Tibial nerve (tissue), 4 donors: ENCODE results near the gene USP36. TPM values are rescaled to one million over a fixed set of nuclear protein-coding genes. Genes with fewer than 3 reads are reported as not detected.
A peak's percentile ranks its signal among the peaks of the same experiment; 100 is the strongest.

Experiments
- DNase-seq, 2 donors: peaks; one replicate each; pipeline ENCODE4 v3.0.0-alpha.2; 2019; ENCODE audit warnings: low spot score in 2 of 2
- H3K27ac ChIP-seq, 4 donors: fragments of 200-600 bp; sonication (generic) in 3 of 4; one replicate each; pipeline ENCODE4 v1.5.1; 2017 to 2019; ENCODE audit warnings: mild to moderate bottlenecking in 1 of 4
- H3K27me3 ChIP-seq, 2 donors: fragments of 200-600 bp; sonication (generic) in 1 of 2; one replicate each; pipeline versions ENCODE4 v1.5.1 to v1.6.0; 2017 to 2019
- H3K36me3 ChIP-seq, 3 donors: fragments of 200-600 bp; sonication (generic); one replicate each; pipeline ENCODE4 v1.5.1; 2018 to 2019
- H3K4me1 ChIP-seq, 4 donors: fragments of 200-600 bp; sonication (generic) in 3 of 4; one replicate each; pipeline ENCODE4 v1.5.1; 2017 to 2019
- H3K4me3 ChIP-seq, 4 donors: fragments of 200-600 bp; sonication (generic) in 3 of 4; one replicate each; pipeline ENCODE4 v1.5.1; 2017 to 2019; ENCODE audit warnings: mild to moderate bottlenecking in 1 of 4, moderate library complexity in 1 of 4
- H3K9me3 ChIP-seq, 4 donors: fragments of 200-600 bp; sonication (generic) in 3 of 4; one replicate each; pipeline ENCODE4 v1.5.1; 2017 to 2019
- EP300 ChIP-seq, 2 donors: sonication (generic); formaldehyde crosslinking; IDR thresholded peaks; one replicate each; pipeline ENCODE4 v1.6.1; 2017; ENCODE audit warnings: antibody characterized with exemption in 2 of 2, mild to moderate bottlenecking in 1 of 2
- POLR2A ChIP-seq, 2 donors: fragments of 450-650 bp; IDR thresholded peaks; one replicate each; pipeline ENCODE4 v1.6.1; 2017; ENCODE audit warnings: antibody characterized with exemption in 2 of 2, mild to moderate bottlenecking in 2 of 2, moderate library complexity in 2 of 2
- WGBS, 2 donors: methylation state at CpG; one replicate each; pipeline ENCODE4 v1.1.5; 2018; 5-methylcytosine and 5-hydroxymethylcytosine counted together
- total RNA-seq, 4 donors: library from RNA; depleted of rRNA; stranded (reverse); fragments of >200 nt; gene quantifications; one replicate each; pipeline ENCODE4 v1.1.0, GENCODE V29; 2016
- TF ChIP-seq, protein P1 (sequence below), 5 experiments: fragments of 200-600 bp in 3 of 5; fragments of 450-650 bp in 2 of 5; sonication (generic) in 3 of 5; IDR thresholded peaks; one replicate each; pipeline ENCODE4 v1.5.1; 2016 to 2019; ENCODE audit warnings: antibody characterized with exemption in 5 of 5, mild to moderate bottlenecking in 3 of 5, moderate library complexity in 2 of 5

The USP36 gene
- total RNA-seq, 4 donors from 2014 or later, result 50.9 to 64.9 (median 59.9) TPM

DNA sequence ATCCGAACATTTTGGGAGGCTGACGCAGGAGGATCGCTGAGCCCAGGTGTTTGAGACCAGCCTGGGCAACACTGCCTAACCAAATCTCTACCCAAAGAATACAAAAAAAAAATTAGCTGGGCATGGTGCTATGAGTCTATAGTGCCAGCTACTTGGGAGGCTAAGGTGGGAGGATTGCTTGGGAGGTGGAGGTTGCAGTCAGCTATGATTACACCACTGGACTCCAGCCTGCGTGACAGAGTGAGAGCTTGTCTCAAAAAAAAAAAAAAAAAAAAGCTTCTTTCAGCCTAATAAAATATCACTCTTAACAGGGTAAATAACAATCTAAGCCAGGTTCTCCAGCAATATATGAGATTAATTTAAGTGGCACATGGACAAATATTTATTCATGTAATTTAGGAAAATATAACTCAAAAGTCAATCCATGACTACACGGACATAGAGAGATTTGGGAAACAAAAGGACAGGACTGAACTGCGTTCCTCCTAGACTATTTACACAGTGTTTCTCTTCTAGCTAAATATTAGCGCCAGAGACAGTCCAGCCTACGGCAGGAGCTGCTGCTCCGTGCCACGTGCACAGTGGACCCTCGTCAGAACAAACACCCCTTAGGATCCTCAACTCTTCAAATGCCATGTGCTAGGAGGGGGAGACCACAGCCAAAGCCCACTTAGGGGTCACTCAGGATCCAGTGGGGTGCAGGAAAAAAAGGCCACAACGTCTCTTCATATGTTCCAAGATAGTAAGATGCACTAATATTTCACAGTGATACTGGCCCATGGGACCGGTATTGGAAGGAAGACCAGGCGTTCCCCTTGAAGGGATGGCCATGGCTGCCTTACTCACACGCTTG is 8.7 kb downstream of the USP36 start:
- TF ChIP-seq POLR2A (IDR thresholded peaks at IDR 0.05), result no peak
- TF ChIP-seq EP300 (IDR thresholded peaks at IDR 0.05), result no peak
- TF ChIP-seq, protein P1, sequence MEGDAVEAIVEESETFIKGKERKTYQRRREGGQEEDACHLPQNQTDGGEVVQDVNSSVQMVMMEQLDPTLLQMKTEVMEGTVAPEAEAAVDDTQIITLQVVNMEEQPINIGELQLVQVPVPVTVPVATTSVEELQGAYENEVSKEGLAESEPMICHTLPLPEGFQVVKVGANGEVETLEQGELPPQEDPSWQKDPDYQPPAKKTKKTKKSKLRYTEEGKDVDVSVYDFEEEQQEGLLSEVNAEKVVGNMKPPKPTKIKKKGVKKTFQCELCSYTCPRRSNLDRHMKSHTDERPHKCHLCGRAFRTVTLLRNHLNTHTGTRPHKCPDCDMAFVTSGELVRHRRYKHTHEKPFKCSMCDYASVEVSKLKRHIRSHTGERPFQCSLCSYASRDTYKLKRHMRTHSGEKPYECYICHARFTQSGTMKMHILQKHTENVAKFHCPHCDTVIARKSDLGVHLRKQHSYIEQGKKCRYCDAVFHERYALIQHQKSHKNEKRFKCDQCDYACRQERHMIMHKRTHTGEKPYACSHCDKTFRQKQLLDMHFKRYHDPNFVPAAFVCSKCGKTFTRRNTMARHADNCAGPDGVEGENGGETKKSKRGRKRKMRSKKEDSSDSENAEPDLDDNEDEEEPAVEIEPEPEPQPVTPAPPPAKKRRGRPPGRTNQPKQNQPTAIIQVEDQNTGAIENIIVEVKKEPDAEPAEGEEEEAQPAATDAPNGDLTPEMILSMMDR (IDR thresholded peaks at IDR 0.05), result no peak
- no peak for DNase-seq
- WGBS, 2 donors, result 81 to 83% methylated on average over 15 of the region's 15 CpGs
- H3K36me3 ChIP-seq, result peaks cover 5 to 100% (median 32%) of the 10 kb centered on the region in 3 donors
- H3K27me3 ChIP-seq, result no peaks in the 10 kb centered on the region
- H3K4me1 ChIP-seq, result peaks cover 0 to 3% (median 0%) of the 10 kb centered on the region in 4 donors
- H3K4me3 ChIP-seq, result no peak overlapping the region
- no peaks in the 10 kb centered on the region for H3K9me3 ChIP-seq
- H3K27ac ChIP-seq, result no peak overlapping the region

DNA sequence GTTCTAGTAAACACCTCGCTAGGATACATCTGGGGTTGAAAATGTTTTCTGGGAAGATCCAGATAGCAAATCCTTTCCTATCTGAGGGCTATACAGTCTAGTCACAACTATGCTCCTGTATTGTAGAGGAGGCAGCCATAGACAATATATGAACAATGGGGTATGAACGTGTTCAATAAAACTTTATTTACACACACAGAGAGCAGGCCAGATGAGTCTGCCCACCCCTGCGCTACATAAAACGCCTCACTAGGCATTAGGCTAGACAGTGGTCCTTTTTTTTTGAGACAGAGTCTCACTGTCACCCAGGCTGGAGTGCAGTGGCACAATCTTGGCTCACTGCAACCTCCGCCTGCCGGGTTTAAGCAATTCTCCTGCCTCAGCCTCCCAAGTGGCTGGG is 11.1 kb downstream of the USP36 start:
- Histone ChIP-seq H3K9me3 (no peaks in the 10 kb centered on the region), H3K27ac (no peak overlapping the region), H3K27me3 (no peaks in the 10 kb centered on the region), H3K4me1 (peaks cover 0 to 3% (median 0%) of the 10 kb centered on the region in 4 donors), H3K36me3 (peaks cover 0 to 100% (median 28%) of the 10 kb centered on the region in 3 donors), H3K4me3 (no peak overlapping the region)
- TF ChIP-seq POLR2A (IDR thresholded peaks at IDR 0.05) (no peak), EP300 (IDR thresholded peaks at IDR 0.05) (no peak)
- TF ChIP-seq, protein P1 (IDR thresholded peaks at IDR 0.05), result no peak
- no peak for DNase-seq
- WGBS, 2 donors, result 93 to 94% methylated on average over 6 of the region's 6 CpGs

- TF ChIP-seq, protein P1 (IDR thresholded peaks at IDR 0.05), result no peak
- TF ChIP-seq EP300 (IDR thresholded peaks at IDR 0.05) (no peak), POLR2A (IDR thresholded peaks at IDR 0.05) (no peak)
- Histone ChIP-seq H3K36me3 (peaks cover 0 to 100% (median 31%) of the 10 kb centered on the region in 3 donors), H3K4me3 (no peak overlapping the region), H3K9me3 (no peaks in the 10 kb centered on the region), H3K4me1 (peaks cover 0 to 10% (median 1%) of the 10 kb centered on the region in 4 donors), H3K27me3 (no peaks in the 10 kb centered on the region), H3K27ac (no peak overlapping the region)
- no peak for DNase-seq
- WGBS, 2 donors, result 88 to 90% methylated on average over 14 of the region's 14 CpGs
These were observed 12.0 kb downstream of the USP36 start for GRCh38 chr17:78828470-78829185.

GRCh38 chr17:78826836-78827509 is 13.6 kb downstream of the USP36 start:
- Histone ChIP-seq H3K9me3 (no peaks in the 10 kb centered on the region), H3K36me3 (peaks cover 0 to 99% (median 33%) of the 10 kb centered on the region in 3 donors), H3K4me1 (peaks cover 0 to 15% (median 6%) of the 10 kb centered on the region in 4 donors), H3K27ac (peak overlapping the region in 2 of 4 donors; percentile 24 to 58), H3K27me3 (no peaks in the 10 kb centered on the region), H3K4me3 (no peak overlapping the region)
- TF ChIP-seq, protein P1 (IDR thresholded peaks at IDR 0.05), result no peak
- TF ChIP-seq EP300 (IDR thresholded peaks at IDR 0.05), result peak; percentile 30 to 49
- TF ChIP-seq POLR2A (IDR thresholded peaks at IDR 0.05), result no peak
- 86 to 92% methylated on average over 21 of the region's 21 CpGs for WGBS, 2 donors
- no peak for DNase-seq
